HG03457 (cell line): ENCODE data around the gene SEMA6A.
A peak's percentile ranks its signal among the peaks of the same experiment; 100 is the strongest.

Experiments used
- ATAC-seq: cut with Tn5 transposase; IDR thresholded peaks from one replicate; pipeline ENCODE4 v1.9.1; 2021; ENCODE audit warnings: moderate number of reproducible peaks; ENCODE audit not compliant: unreplicated experiment

Gene SEMA6A

DNA sequence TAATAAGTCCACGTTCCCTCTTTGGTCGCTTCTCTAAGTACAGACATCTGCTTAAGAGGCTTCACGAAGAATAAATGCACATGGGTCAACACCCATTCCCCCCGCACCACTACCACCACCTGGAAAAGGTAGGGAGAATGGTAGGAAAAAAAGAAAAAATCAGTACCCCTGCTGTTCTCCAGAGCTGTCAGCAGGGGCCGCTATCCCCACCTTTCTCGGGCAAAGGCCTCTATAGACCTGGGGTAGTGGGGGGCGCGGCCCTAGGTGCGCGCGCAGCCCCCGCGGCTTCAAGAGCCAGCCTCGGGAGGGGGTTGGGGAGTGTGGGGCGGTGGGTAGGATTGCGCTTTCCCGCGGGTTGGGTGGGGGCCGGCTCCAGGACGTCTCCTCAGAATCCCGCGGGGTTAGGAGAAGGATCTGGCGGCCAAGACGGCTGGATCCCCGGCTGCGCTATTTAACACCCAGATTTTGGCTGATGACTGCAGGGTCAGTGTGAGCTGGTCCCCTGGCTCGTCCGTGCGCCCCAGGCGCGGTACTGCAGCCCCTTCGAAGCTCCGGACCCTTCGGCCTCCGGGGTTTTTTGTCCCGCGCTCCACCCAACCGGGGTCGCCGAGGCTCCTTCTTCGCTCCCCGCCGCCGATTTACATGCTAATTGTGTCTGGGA lies 1.6 kb upstream of the SEMA6A start:
- ATAC-seq, result peak; percentile 27

DNA sequence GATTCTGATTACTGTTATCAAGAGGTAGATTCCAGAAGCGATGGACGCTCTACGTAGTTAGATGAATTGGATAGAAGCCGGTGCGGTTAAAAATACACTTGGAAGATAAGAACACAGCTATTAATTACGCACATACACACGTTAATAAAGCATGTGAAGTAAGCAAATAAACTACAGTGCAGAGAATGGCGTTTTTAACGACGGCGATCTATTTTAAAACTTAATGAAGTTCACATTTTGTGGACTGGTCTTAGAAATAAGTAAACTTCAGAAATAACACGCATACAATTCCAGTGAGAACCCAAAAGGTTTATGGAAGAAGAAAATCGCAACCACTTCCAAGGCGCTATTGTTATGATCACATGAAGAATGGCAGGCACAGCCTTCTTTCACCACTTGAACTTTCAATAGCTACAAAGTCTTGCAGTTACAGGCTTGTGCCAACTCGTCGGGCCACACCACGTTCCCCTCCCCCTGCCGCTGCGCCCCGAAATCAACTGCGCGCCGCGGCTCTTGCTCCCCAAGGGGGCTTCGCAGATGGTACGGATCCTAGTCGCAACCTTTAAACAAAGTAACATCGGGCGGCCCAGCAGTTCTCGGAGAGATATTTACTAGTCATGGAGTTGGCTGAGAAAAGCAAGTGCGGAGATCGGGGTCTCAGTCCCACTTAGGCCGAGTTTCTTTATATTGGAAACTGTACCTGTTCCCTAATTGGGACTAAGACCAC lies 866 bp upstream of the SEMA6A start:
- no peak for ATAC-seq

DNA sequence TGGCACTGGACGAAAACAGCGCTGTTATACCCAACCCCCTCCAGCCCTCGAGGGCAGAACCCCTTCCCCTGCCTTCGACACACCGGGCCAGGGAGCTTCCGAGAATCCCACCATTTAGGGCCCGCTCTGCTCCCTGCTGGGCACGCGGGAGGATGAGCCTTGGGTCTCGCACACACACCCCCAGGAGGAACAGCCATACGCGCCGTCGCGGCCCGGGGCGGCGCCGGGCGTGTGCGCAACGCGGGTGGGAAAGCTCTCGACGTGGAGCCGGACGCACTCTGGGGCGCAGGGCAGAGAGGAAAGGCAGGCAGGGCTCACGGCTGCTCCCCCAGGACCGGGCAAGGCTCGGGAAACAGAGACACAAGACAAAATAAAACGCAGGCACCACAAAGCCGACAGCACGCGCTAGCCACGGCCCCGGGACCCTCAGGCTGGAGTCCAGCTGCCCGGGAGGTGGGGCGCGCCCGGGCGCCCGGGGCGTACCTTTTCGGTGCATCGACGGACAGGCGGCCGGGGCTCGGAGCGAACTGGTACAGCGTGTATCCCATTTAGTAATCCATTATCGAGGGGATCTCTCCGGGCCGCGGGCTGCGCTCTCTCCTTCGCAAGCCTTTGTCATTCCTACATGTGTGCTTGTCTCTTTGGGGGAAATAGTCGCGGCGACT lies 789 bp downstream of the SEMA6A start:
- no peak for ATAC-seq

DNA sequence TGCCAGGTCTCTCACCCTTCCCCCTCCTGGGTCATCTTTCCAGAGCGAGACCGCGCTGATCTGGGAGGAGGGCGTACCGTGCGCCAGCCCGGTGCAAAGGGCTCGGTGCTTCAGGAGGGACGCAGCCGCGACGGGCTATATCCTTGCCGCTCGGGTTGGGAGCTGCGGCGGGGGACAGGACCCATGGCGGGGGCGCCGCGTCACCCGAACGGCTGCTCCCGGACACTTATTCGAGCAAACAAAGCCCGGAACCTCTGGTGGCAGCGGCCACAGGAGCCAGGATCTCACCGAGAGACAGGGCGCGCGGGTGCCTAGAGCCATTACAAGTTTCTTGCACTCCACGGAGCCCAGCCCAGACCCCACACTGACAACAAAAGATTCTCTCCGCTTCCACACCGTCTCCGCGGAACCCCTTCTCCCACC lies 1.3 kb downstream of the SEMA6A start:
- ATAC-seq, result no peak

DNA sequence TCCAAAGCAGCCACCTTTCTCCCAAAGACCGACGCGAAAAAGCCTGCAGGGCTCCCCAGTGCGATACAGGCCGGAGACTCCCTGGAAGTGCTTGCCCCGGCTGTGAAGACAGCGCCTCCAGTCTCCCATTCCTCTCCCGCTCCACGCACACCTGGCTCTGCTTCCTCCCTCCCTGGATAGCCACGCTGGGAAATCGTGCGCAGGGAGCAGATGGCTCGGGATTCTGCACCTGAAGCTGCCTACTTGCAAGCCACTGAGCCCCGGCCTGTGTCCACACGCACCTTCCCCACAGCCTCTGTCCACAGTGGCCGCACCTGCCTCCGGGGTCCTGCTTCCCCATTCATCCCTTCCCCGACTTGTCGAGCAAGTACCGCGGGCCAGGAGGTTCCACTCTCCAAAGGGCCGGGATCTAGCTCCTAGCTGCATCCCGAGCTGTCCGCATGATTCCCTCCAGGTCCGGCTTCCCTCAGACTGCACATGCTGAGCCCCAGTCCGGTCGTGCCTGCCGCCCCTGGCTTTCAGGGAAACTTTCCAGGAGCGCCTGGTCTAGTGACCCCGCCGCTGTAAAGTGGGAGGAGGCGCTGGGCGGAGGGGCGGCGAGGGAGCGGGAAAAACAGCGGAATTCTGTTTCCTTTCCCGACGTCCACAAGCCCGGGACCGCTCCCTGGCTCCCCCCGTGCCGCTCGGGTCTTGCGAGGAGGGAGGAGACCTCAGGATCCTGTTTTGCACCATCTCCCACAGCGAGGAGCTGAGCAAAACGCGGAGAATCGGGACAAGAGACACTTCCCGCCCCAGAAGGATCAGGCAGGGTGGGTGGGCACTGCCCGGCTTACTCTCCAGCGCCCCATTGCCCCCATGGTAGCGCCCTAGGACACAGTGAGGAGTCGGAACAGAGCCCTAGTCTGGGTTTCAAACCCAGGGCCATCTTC lies 2.0 kb downstream of the SEMA6A start:
- no peak for ATAC-seq

DNA sequence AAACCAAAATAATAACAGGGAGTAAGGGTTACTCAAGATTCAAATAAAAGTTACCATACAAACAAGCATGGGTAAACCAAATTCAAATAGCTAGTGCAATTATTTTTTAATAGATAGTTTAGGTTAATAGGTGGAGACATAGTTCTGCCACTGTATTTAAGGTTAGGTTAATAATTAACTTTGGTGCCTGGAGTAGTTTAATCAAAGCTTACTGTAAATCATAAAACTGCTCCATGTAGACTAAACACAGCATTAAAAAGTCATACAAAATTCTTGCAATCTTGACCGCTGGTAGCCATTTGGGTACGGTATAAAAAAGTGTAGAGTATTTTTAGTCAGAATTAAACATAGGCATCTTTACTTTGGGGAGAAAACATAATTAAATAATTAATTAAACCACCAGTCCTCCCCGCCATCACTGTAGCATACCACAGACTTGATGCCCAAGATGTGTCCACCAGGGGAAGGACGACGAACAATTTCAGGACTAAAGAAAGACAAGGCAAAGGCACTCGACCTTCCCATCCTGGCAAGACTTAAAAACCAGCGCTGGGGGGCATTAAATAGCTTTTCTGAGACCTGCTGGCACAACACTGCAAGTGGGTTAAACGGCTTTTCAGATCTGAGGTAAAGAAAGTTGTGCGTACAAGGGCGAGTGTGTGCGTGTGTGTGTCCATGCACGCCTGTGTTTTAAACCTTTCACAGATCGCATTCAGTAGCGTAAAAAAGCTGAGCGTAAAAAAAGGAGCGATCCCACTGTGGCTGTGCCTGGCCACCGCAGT lies 2.9 kb downstream of the SEMA6A start:
- ATAC-seq, result no peak

DNA sequence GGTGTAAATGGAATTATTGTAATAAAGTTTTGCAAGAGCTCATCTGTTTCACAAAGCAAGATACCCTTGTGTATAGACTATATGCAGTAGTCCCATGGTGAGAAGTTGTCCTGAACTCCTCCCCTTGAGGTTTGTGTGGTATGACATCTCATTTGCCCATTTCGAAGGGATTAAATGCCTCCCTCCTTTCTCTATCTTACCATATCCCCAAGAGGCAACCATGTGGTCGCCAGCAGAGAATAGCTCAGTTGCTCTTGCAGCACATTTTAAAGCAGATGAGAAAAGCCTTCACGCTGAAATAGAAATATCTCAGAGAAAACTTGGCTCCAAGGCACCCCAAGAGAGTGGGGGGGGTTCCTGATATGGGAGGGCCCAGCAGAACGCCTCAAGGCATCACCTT lies 4.6 kb downstream of the SEMA6A start:
- ATAC-seq, result no peak

DNA sequence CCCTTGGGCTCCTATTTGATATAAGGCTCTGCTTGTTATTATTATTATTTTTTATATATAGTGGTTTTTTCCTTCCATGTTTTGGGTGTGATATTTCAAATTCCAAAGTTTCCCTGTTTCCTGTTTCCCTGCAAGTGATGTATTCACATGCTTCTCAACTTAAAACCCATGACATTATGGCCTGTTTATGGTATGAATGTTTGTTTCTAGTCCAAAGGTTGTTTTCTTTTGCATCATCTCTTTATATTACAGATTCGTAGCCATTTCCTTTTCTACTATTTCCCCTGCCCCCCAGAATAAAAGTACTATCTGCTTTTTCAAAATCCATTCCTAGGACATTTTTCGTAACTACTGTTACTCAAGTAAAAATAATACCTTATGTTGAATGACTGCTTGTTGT lies 7.5 kb downstream of the SEMA6A start:
- no peak for ATAC-seq

DNA sequence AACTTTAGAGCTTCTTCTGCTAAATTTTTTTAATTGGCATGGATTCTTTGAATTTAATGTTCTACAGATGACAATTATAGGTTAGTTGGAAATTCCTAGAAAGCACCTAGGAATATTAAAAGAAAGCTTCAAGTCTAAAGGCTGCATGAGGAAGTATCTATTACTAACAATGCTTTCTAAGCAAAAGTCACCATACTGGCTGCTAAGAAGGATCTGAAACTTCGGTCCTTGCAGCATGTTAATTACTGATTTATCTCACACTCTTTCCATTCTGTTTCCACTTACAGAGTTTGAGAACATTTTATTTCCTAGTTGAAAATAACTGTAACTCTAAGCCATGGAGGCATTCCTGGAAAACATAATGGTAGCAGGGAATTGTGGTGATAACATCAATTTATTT lies 8.4 kb downstream of the SEMA6A start:
- ATAC-seq, result peak; percentile 80

DNA sequence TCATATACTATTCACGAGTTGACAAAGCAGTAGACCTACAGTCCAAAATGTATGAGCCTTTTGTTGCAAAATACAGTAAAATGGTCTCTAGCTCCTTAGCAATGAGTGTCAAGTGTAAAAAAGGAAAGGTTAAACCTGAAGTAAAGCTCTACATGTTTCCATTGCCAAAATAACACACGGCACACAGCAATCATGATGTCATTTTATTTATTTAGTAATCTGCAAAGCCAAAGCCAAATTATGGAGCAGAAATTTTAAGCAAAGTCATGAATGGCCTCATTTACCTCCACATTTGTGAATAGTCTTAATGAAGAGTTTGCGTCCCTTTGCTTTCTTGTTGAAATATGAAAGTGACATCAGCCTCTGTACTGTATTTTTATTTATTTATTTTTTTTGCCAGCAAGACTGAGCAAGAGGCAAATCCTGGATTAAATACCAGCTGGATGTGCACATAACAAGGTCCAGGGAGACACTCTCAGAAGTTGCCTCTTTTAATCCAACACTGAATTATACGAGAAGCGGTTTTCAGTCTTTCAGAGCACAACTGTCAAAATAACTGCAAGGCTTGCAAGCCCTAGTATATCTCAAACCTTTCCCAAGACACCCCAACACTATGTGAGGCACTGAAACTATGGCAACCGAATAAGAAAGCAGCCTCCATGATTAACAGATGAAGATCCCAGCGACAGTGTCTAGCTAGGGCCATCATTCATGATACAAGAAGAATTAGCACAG lies 9.7 kb downstream of the SEMA6A start:
- no peak for ATAC-seq

DNA sequence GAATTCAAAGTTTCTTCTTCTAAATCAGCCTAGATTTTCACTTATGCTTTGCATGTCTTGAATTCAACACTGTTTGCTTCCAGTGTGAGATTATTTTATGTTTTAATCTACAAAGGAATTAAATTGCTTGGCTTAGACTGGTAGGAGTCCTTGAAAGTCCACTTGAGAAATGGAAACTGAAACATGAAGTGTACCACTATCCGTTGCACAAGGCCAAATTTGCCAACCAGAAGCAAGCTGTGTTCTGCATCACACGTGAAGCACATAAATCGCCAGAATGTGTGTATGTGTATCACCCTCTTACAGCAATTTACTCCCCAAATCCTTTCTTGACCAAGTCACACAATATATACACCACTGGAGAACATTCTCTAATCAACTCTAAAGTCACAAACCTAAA lies 10.3 kb downstream of the SEMA6A start:
- ATAC-seq, result no peak

DNA sequence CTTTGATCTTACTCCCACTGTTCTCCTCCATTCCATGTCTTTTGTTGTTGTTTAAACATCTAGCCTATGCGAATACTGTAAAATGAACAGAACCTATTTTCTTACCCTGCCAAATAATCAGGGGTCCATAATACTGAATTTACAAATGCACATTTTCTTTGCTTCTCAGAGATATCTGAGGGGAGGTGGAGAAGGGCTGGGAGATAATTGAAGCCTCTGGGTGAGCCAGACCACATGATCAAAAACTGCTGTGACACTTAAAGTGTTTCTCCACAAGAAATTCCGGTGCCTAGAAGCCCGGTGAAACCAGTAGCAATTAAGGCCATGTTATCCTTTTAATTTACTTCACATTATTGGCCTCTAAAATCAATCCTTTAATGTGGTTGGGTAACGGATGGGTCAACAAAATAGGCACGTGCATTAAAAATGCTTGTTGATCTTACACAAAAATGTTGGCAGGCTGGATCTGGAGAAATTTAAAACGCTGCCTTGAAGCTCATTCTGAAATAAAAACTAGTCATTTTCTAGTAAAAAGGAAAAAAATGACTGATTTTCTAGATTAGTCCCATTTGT lies 10.8 kb downstream of the SEMA6A start:
- ATAC-seq, result no peak

DNA sequence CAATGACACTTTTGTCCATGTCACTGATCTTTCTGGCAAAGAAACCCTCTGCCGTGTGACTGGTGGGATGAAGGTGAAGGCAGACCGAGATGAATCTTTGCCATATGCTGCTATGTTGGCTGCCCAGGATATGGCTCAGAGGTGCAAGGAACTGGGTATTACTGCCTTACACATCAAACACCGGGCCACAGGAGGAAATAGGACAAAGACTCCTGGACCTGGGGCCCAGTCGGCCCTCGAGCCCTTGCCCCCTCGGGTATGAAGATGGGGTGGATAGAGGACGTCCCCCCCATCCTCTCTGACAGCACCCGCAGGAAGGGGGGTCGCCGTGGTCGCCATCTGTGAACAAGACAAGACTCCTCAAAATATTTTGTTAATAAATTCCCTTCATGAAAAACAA lies 12.0 kb downstream of the SEMA6A start:
- ATAC-seq, result no peak

DNA sequence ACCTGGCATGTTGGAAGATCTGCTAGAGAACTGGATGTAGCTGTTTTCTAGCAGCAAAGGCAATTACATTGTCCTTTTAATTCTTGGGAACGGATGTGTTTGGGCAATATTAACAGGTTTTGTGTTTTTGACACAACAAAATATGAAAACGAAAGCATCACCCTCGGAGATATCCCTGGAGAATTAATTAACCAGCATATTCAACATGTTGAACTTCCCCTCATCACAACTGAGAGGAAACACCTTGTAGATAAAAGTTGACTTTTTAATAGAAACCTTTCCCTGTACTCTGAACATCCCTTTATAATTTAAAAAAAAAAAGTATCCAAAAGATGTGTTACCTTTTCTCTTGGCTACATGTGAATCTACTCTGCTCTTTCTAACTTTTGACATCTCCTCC lies 13.0 kb downstream of the SEMA6A start:
- no peak for ATAC-seq

DNA sequence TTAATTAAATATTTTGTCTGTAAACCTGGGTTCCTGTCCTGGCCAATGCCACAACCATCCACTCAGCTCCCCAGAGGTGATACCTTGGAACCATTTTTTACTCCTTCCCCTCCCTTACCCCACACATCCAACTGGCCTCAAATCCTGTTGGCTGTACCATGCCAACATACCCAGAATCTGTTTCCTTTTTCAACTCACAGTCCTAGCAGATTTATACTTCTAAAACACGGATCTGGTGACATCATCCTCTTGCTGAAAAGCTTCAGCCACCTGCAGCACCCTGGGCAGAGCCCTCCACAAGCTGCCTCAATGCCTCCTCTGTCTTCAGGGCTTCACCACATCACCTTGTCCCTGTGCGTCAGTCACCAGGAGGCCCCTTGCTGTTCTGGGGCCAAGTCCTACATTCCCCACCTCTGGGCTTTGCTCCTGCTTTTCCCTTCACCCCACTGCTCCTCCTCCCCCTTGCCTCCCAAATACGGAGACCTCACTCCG lies 14.9 kb downstream of the SEMA6A start:
- ATAC-seq, result no peak

DNA sequence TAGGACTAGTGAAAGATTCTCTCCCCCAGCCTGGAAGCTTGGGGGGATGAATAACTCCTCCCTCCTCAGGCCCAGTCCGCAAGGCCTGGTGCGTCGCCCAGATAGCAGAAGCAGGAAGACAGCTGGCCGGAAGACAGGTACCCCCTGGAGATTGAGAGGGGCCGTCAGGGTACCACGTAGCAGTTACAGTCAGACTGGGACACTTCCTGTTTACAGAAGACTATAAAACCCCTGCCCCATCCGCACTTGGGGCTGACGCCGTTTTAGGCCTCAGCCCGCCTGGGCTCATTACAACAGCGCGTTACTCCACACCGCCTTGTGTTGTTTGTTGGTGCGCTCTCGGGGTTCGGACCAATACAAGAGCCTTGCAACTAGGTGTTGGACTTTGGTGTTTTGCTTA lies 15.4 kb downstream of the SEMA6A start:
- ATAC-seq, result no peak

DNA sequence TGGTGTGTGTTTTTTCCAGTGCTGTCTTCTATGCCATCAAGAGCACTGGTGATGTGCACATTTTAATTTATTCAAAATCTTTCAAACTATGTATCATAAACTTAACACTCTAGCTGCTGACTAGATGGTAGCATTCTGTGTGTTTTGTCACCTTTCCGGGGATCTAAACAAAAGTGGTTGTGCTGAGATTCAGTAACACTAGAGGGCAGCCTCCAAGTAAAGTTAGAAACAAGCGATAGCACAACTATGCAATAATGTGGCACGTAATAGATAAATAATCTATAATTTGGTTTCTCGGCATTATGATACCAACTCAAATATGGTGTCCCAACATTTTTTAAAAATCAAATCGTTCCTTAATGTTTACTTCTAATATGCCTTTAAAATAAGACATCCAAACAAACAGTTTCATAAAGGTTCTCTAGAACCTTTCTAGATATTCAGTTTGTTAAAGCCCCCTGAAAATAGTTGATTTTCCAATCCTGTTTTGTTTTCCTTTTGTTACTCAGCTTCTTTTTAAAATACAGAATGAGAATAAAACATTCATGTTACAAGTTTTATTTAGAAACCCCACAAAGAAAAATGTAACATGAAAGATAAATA lies 16.9 kb downstream of the SEMA6A start:
- no peak for ATAC-seq

DNA sequence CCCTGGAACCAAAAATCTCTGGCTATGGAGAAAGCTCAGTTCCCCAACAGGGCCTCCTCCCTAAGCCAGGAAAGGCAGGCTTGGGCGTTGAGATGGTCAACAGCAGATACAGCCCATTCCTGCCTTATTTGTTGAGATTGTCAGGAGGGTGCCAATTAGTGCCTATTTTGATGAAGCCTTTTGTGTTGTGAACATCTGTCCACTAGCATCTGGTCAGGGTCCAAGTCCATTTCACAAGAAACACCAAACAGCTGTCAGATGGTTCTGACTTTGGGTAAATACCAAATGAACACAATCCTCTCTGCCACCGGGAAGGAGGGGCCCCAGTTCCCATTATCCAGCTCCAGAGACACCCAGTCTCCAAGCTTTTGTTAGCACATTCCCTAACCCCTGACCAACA lies 19.9 kb downstream of the SEMA6A start:
- ATAC-seq, result no peak

DNA sequence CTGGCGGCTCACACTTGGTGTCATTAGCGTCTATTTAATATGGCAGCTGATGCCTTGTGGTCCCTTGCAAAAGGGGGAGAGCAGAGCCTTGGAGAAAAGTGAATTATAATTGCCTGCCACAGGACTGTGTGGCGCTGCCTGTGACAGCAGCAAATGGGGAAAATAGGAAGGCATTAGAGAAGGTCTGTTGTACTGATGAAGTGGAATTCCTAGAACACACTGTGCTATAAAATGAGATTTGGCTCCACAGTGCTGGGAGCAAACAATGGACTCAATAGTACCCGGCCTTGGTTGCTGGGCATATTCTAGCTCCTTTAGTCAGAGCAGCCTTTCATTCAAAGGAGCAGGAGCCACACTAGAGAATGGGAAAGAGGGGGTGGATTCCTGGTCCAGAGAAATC lies 21.3 kb downstream of the SEMA6A start:
- no peak for ATAC-seq
